ENCODE results near the gene GALNT14.

Gene GALNT14

GRCh38 chr2:31058096-31059035 lies 79.9 kb downstream of the GALNT14 start:
- DNase-seq (ENCODE audit: low read depth in 2 of 2), result no peak

GRCh38 chr2:31057691-31058090 lies 80.5 kb downstream of the GALNT14 start:
- DNase-seq (ENCODE audit: low read depth in 2 of 2), result no peak

- no peak for DNase-seq (ENCODE audit: low read depth in 2 of 2)
These were observed 82.3 kb downstream of the GALNT14 start for GRCh38 chr2:31055938-31056337.

- no peak for DNase-seq (ENCODE audit: low read depth in 2 of 2)
These were observed 83.3 kb downstream of the GALNT14 start for GRCh38 chr2:31054842-31055388.

GRCh38 chr2:31053929-31054782 lies 84.1 kb downstream of the GALNT14 start:
- DNase-seq (ENCODE audit: low read depth in 2 of 2), result no peak

- no peak for DNase-seq (ENCODE audit: low read depth in 2 of 2)
These were observed 86.0 kb downstream of the GALNT14 start for GRCh38 chr2:31052284-31052683.

- no peak for DNase-seq (ENCODE audit: low read depth in 2 of 2)
These were observed 86.7 kb downstream of the GALNT14 start for GRCh38 chr2:31051258-31052140.

- DNase-seq (ENCODE audit: low read depth in 2 of 2), result no peak
These were observed 88.2 kb downstream of the GALNT14 start for GRCh38 chr2:31049916-31050588.

GRCh38 chr2:31049264-31049663 lies 89.0 kb downstream of the GALNT14 start:
- DNase-seq (ENCODE audit: low read depth in 2 of 2), result no peak

- DNase-seq (ENCODE audit: low read depth in 2 of 2), result no peak
These were observed 90.6 kb downstream of the GALNT14 start for GRCh38 chr2:31047599-31047998.

- no peak for DNase-seq (ENCODE audit: low read depth in 2 of 2)
These were observed 99.9 kb downstream of the GALNT14 start for GRCh38 chr2:31038385-31038784.

- DNase-seq (ENCODE audit: low read depth in 2 of 2), result no peak
These were observed 101.2 kb downstream of the GALNT14 start for GRCh38 chr2:31037058-31037457.

- no peak for DNase-seq (ENCODE audit: low read depth in 2 of 2)
These were observed 105.2 kb downstream of the GALNT14 start for GRCh38 chr2:31033032-31033431.

- DNase-seq (ENCODE audit: low read depth in 2 of 2), result no peak
These were observed 105.8 kb downstream of the GALNT14 start for GRCh38 chr2:31032475-31032874.

GRCh38 chr2:31031132-31031706 lies 107.0 kb downstream of the GALNT14 start:
- no peak for DNase-seq (ENCODE audit: low read depth in 2 of 2)

- no peak for DNase-seq (ENCODE audit: low read depth in 2 of 2)
These were observed 109.8 kb downstream of the GALNT14 start for GRCh38 chr2:31028417-31028816.

GRCh38 chr2:31027549-31027948 lies 110.7 kb downstream of the GALNT14 start:
- no peak for DNase-seq (ENCODE audit: low read depth in 2 of 2)

- no peak for DNase-seq (ENCODE audit: low read depth in 2 of 2)
These were observed 114.7 kb downstream of the GALNT14 start for GRCh38 chr2:31023541-31023940.

- no peak for DNase-seq (ENCODE audit: low read depth in 2 of 2)
These were observed 117.5 kb downstream of the GALNT14 start for GRCh38 chr2:31020713-31021112.

- DNase-seq (ENCODE audit: low read depth in 2 of 2), result no peak
These were observed 120.0 kb downstream of the GALNT14 start for GRCh38 chr2:31018280-31018679.

Measured in stimulated activated CD4-positive, alpha-beta T cell treated with anti-CD3 and anti-CD28 coated beads, Interleukin-4, amount 100 ng/mL, for 48 hours (primary cell).